Ovary (tissue), 9 donors: ENCODE measurements around the gene PRPF38B. TPM values are rescaled to one million over a fixed set of nuclear protein-coding genes. Genes with fewer than 3 reads are reported as not detected.
A peak's percentile ranks its signal among the peaks of the same experiment; 100 is the strongest.

Source experiments
- DNase-seq, 5 donors: peaks; one replicate each; pipeline ENCODE4 v3.0.0-alpha.2; 2019 to 2020
- H3K27ac ChIP-seq, 2 donors: fragments of 200-600 bp; one replicate each; pipeline versions ENCODE4 v1.5.1 to v1.8.0; 2019 to 2022
- H3K27me3 ChIP-seq: fragments of 200-600 bp; one replicate; pipeline ENCODE4 v1.8.0; 2022
- H3K36me3 ChIP-seq: fragments of 200-600 bp; sonication (generic); one replicate; pipeline ENCODE4 v1.5.1; 2019
- H3K4me1 ChIP-seq: one replicate; pipeline ENCODE4 v1.8.1; 2013; ENCODE audit warnings: mild to moderate bottlenecking, moderate library complexity; ENCODE audit not compliant: insufficient read depth
- H3K4me3 ChIP-seq: fragments of 200-600 bp; sonication (generic); one replicate; pipeline ENCODE4 v1.5.1; 2017
- H3K9me3 ChIP-seq, 2 donors: fragments of 200-600 bp in 1 of 2; sonication (generic) in 1 of 2; one replicate each; pipeline versions ENCODE4 v1.5.1 to v1.8.1; 2013 to 2019; ENCODE audit warnings: mild to moderate bottlenecking in 1 of 2, moderate library complexity in 1 of 2
- EP300 ChIP-seq: sonication (generic); formaldehyde crosslinking; IDR thresholded peaks from one replicate; pipeline ENCODE4 v1.6.1; 2017; ENCODE audit warnings: antibody characterized with exemption
- POLR2A ChIP-seq: fragments of 450-650 bp; IDR thresholded peaks from one replicate; pipeline ENCODE4 v1.6.1; 2017; ENCODE audit warnings: antibody characterized with exemption, mild to moderate bottlenecking, moderate library complexity
- WGBS, 3 donors: extraction: QIAGEN DNeasy Blood & Tissue Kit in 1 of 3; methylation state at CpG; one replicate each; pipeline versions ENCODE4 v1.1.5 to v1.1.7; 2013 to 2017; 5-methylcytosine and 5-hydroxymethylcytosine counted together
- intact Hi-C, 4 donors: fragments of 100-400 bp; cut with DNase I; formaldehyde crosslinking; loops; one replicate each; pipeline versions ENCODE4 v1.11.0 to v1.15.1; 2022 to 2023
- polyA plus RNA-seq, 2 donors: library from polyadenylated mRNA; stranded (reverse); fragments of 200-250 nt in 1 of 2; fragments of 350-450 nt in 1 of 2; fragmentation: Illumina TruSeq in 1 of 2; extraction: RNeasy Lipid Tissue Mini Kit (QIAGEN cat#74804) in 1 of 2; gene quantifications; one replicate each; pipeline ENCODE4 v1.2.3, GENCODE V29; 2013 to 2014
- total RNA-seq, 7 donors: library from RNA; depleted of rRNA in 2 of 7; stranded (reverse); fragments of >200 nt in 2 of 7; fragmentation: NEBNext Ultra II Directional in 3 of 7; extraction: Animal tissue kit (Norgen Biotek cat#: 25700) in 3 of 7; gene quantifications; one replicate each; pipeline versions ENCODE4 v1.1.0 to v1.2.4, GENCODE V29; 2016 to 2023
- TF ChIP-seq, protein P1 (sequence below), 3 donors: fragments of 450-650 bp in 2 of 3; fragments of 200-600 bp in 1 of 3; IDR thresholded peaks; one replicate each; pipeline versions ENCODE4 v1.5.1 to v1.8.0; 2016 to 2022; ENCODE audit warnings: antibody characterized with exemption in 3 of 3, mild to moderate bottlenecking in 1 of 3
- donor health status: DM: no; HTN: no; CAD: no; lungs with moderate emphysema.
- donor health status: DM: no; HTN: no; CAD: no.
- donor health status: Bipolar disorder and iron deficiency.
- donor health status: DM: yes; HTN: yes; CAD: no.
- donor health status: DM: no; HTN: no; CAD: no.
- donor health status: DM: yes; HTN: yes; CAD: no.

Gene PRPF38B
- total and polyA plus RNA-seq, 9 donors, result 16.5 to 36.2 (median 29.4) TPM

GRCh38 chr1:108747171-108747850 is 55.2 kb downstream of the PRPF38B start:
- Histone ChIP-seq H3K36me3 (no peaks in the 10 kb centered on the region), H3K4me1 (peaks cover 5% of the 10 kb centered on the region), H3K27ac (peak overlapping the region; percentile 84 to 86), H3K9me3 (no peaks in the 10 kb centered on the region), H3K4me3 (peak overlapping the region; percentile 72), H3K27me3 (no peaks in the 10 kb centered on the region)
- intact Hi-C loops, result loop anchor here in 1 of 4 donors (10.0 kb wide), 1 partner anchor 53 kb away; the partner anchor contains the start of gene PRPF38B
- DNase-seq, result peak; percentile 67 to 83 (median 72)
- TF ChIP-seq, protein P1, sequence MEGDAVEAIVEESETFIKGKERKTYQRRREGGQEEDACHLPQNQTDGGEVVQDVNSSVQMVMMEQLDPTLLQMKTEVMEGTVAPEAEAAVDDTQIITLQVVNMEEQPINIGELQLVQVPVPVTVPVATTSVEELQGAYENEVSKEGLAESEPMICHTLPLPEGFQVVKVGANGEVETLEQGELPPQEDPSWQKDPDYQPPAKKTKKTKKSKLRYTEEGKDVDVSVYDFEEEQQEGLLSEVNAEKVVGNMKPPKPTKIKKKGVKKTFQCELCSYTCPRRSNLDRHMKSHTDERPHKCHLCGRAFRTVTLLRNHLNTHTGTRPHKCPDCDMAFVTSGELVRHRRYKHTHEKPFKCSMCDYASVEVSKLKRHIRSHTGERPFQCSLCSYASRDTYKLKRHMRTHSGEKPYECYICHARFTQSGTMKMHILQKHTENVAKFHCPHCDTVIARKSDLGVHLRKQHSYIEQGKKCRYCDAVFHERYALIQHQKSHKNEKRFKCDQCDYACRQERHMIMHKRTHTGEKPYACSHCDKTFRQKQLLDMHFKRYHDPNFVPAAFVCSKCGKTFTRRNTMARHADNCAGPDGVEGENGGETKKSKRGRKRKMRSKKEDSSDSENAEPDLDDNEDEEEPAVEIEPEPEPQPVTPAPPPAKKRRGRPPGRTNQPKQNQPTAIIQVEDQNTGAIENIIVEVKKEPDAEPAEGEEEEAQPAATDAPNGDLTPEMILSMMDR (IDR thresholded peaks at IDR 0.05), result no peak
- TF ChIP-seq POLR2A (peak; percentile 62), EP300 (no peak)
- 0 to 1% (median 1%) methylated on average over 15 of the region's 15 CpGs for WGBS, 3 donors

- no peaks in the 10 kb centered on the region for H3K36me3 ChIP-seq
- WGBS, 3 donors, result 87 to 93% (median 88%) methylated on average over 3 of the region's 3 CpGs
- intact Hi-C loops, result loop anchor here in 1 of 4 donors (10.0 kb wide), 1 partner anchor 53 kb away; the partner anchor contains the start of gene PRPF38B
- H3K27me3 ChIP-seq, result no peaks in the 10 kb centered on the region
- no peaks in the 10 kb centered on the region for H3K9me3 ChIP-seq
- DNase-seq, result no peak
- H3K27ac ChIP-seq, result no peak overlapping the region
- peak overlapping the region; percentile 72 for H3K4me3 ChIP-seq
- TF ChIP-seq EP300 (no peak), POLR2A (no peak)
- TF ChIP-seq, protein P1 (IDR thresholded peaks at IDR 0.05), result no peak
- H3K4me1 ChIP-seq, result peaks cover 5% of the 10 kb centered on the region
Observed at GRCh38 chr1:108747898-108748297, 55.8 kb downstream of the PRPF38B start.

DNA sequence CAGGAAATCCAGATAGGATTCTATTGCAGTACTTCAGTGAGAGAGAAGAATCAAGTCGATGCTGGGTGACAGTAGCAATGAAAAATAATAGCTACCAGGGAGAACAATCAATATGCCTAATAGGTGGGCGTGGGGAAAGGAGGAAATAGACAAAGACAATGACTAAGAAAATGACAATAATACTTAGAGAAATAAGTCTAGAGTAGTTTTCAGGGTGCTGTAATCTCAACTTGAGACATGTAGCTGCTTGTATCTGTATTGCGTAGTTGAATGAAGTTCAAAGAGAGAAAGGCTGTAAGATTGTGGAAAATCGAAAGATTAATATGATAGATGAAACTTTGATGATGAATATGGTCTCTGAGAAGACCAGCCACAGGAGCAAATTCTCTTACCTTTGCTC is 57.0 kb downstream of the PRPF38B start:
- Histone ChIP-seq H3K9me3 (no peaks in the 10 kb centered on the region), H3K4me3 (no peak overlapping the region), H3K27me3 (no peaks in the 10 kb centered on the region), H3K4me1 (peaks cover 5% of the 10 kb centered on the region), H3K36me3 (no peaks in the 10 kb centered on the region), H3K27ac (no peak overlapping the region)
- WGBS, 3 donors, result 92 to 95% (median 94%) methylated on average over 4 of the region's 4 CpGs
- DNase-seq, result no peak
- intact Hi-C loops, result loop anchor here in 1 of 4 donors (10.0 kb wide), 1 partner anchor 54 kb away; the partner anchor contains the start of gene PRPF38B
- TF ChIP-seq, protein P1 (IDR thresholded peaks at IDR 0.05), result no peak
- TF ChIP-seq EP300 (no peak), POLR2A (no peak)

GRCh38 chr1:108750476-108751181 is 58.5 kb downstream of the PRPF38B start:
- H3K4me1 ChIP-seq, result peaks cover 5% of the 10 kb centered on the region
- no peak for DNase-seq
- no peaks in the 10 kb centered on the region for H3K9me3 ChIP-seq
- TF ChIP-seq EP300 (no peak), POLR2A (no peak)
- TF ChIP-seq, protein P1 (IDR thresholded peaks at IDR 0.05), result no peak
- H3K27ac ChIP-seq, result no peak overlapping the region
- no peak overlapping the region for H3K4me3 ChIP-seq
- H3K36me3 ChIP-seq, result no peaks in the 10 kb centered on the region
- intact Hi-C loops, result no loop called here
- no peaks in the 10 kb centered on the region for H3K27me3 ChIP-seq
- 68 to 79% (median 79%) methylated on average over 1 of the region's 1 CpG for WGBS, 3 donors

Other genes starting within 250 kb of the PRPF38B start
- under 1 TPM in 1 of 7 donors, not detected in 6; 0.36 TPM for gene NBPF6, start 242.0 kb upstream of the PRPF38B start, total RNA-seq
- gene NBPF6, start 242.0 kb upstream of the PRPF38B start, polyA plus RNA-seq, result not detected
- gene EEIG2, start 132.2 kb upstream of the PRPF38B start, total RNA-seq, result 10 to 100 TPM in 6 of 7 donors, 1 to 10 TPM in 1; 7.7 to 37.8 (median 11.5) TPM
- 10 to 100 TPM in 1 of 2 donors, 1 to 10 TPM in 1; 5.3 to 11.3 TPM for gene EEIG2, start 132.2 kb upstream of the PRPF38B start, polyA plus RNA-seq
- 1 to 10 TPM; 2.1 to 6.9 (median 3.9) TPM for gene HENMT1, start 31.2 kb upstream of the PRPF38B start, total RNA-seq
- 1 to 10 TPM; 6.2 to 7.4 TPM for gene HENMT1, start 31.2 kb upstream of the PRPF38B start, polyA plus RNA-seq
- under 1 TPM in 3 of 7 donors, not detected in 4; 0.13 to 0.22 (median 0.15) TPM for gene FNDC7, start 20.6 kb downstream of the PRPF38B start, total RNA-seq
- not detected for gene FNDC7, start 20.6 kb downstream of the PRPF38B start, polyA plus RNA-seq
- 10 to 100 TPM; 35.9 to 53.5 (median 44.7) TPM for gene STXBP3, start 54.4 kb downstream of the PRPF38B start, total RNA-seq
- gene STXBP3, start 54.4 kb downstream of the PRPF38B start, polyA plus RNA-seq, result 10 to 100 TPM; 26.5 to 30.4 TPM
- not detected for gene AKNAD1, start 164.8 kb downstream of the PRPF38B start, total RNA-seq
- gene AKNAD1, start 164.8 kb downstream of the PRPF38B start, polyA plus RNA-seq, result under 1 TPM; 0.08 to 0.20 TPM
- 1 to 10 TPM in 4 of 7 donors, under 1 TPM in 3; 0.45 to 2.8 (median 2.0) TPM for gene GPSM2, start 184.7 kb downstream of the PRPF38B start, total RNA-seq
- 1 to 10 TPM; 1.0 to 3.0 TPM for gene GPSM2, start 184.7 kb downstream of the PRPF38B start, polyA plus RNA-seq